ENCODE results near the gene SELENOW. TPM values are rescaled to one million over a fixed set of nuclear protein-coding genes. Genes with fewer than 3 reads are reported as not detected.
A peak's percentile ranks its signal among the peaks of the same experiment; 100 is the strongest.
"Not testable (repeated sequence)": the region's sequence is repeated elsewhere in the genome, so short reads cannot be mapped to it uniquely, and the experiment has no call there.

Gene SELENOW
- total and polyA plus RNA-seq, 8 donors: 161 to 596 (median 225) TPM

DNA sequence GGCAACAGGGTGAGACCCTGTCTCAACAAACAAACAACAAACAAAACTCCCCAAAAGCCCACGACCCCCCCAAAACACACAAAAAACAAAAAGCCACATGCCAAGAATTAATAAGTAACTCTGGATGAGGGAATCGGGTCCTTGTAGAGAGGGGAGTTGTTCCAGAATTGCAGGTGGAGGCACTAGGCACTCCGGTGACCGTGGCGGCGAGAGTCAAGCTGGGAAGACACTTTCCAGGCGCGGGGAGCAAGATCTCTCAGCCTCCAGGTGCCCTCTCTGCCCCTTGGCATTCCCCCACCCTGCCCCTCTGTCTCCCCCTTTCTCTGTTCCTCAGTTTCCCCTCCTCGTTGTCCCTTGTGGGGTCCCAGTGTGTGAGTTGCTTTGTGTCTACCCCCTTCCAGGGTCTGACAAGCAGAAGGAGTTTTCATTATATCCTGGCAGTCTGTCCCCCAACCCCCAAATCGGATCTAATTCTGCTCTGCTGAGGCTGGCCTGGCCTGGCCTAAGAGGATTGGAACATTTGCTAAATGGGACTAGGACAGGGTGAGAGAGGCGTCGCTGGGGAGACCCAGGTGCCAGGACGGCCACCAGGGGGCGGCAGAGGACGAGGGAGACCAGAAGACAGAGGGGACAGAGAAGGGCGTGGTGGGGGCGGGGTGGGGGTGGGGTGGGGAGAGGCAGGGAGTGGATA, 34.9 kb downstream of the SELENOW start:
- Histone ChIP-seq H3K9me3 (no peaks in the 10 kb centered on the region), H3K4me1 (no peaks in the 10 kb centered on the region), H3K36me3 (no peaks in the 10 kb centered on the region), H3K27me3 (peaks cover 0 to 16% of the 10 kb centered on the region in 2 donors), H3K4me3 (no peak overlapping the region), H3K27ac (no peak overlapping the region)
- intact Hi-C loops (cut with DNase I): no loop called here
- TF ChIP-seq, protein P1, sequence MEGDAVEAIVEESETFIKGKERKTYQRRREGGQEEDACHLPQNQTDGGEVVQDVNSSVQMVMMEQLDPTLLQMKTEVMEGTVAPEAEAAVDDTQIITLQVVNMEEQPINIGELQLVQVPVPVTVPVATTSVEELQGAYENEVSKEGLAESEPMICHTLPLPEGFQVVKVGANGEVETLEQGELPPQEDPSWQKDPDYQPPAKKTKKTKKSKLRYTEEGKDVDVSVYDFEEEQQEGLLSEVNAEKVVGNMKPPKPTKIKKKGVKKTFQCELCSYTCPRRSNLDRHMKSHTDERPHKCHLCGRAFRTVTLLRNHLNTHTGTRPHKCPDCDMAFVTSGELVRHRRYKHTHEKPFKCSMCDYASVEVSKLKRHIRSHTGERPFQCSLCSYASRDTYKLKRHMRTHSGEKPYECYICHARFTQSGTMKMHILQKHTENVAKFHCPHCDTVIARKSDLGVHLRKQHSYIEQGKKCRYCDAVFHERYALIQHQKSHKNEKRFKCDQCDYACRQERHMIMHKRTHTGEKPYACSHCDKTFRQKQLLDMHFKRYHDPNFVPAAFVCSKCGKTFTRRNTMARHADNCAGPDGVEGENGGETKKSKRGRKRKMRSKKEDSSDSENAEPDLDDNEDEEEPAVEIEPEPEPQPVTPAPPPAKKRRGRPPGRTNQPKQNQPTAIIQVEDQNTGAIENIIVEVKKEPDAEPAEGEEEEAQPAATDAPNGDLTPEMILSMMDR (IDR thresholded peaks at IDR 0.05): peak; percentile 33 to 60
- DNase-seq (peak; percentile 18 to 95 (median 68)), ATAC-seq (peak; percentile 95)

DNA sequence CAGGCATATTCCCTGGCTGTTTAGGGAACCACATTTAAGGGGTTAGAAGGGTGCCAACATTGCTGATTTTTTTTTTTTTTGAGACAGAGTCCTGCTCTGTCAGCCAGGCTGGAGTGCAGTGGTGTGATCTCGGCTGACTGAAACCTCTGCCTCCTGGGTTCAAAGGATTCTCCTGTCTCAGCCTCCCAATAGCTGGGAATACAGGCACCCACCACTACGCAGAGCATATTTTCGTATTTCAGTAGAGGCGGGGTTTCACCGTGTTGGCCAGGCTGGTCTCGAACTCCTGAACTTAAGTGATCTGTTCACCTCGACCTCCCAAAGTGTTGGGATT, 35.5 kb downstream of the SELENOW start:
- TF ChIP-seq, protein P1 (IDR thresholded peaks at IDR 0.05): no peak
- ATAC-seq: no peak

DNA sequence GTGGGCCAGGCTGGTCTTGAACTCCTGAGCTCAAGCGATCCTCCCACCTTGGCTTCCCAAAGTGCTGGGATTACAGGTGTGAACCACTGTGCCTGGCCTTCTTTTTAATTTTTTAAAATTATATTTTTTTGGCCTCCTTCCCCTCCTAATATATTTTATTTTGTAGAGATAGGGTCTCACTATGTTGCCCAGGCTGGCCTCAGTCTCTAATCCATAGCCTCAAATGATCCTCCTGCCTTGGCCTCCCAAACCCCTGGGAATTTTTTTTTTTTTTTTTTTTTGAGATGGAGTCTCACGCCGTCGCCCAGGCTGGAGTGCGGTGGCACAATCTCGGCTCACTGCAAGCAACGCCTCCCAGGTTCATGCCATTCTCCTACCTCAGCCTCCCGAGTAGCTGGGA, 37.8 kb downstream of the SELENOW start:
- intact Hi-C loops (cut with DNase I); H3K36me3 ChIP-seq; DNase-seq; H3K4me1 ChIP-seq; H3K4me3 ChIP-seq; ATAC-seq; H3K27ac ChIP-seq; H3K9me3 ChIP-seq: not testable (repeated sequence)
- peaks cover 0 to 43% of the 10 kb centered on the region in 2 donors for H3K27me3 ChIP-seq

More for the DNA sequence above, 35.5 kb downstream of the SELENOW start:
- Histone ChIP-seq H3K36me3 (no peaks in the 10 kb centered on the region), H3K4me1 (no peaks in the 10 kb centered on the region), H3K27ac (no peak overlapping the region), H3K9me3 (no peaks in the 10 kb centered on the region), H3K27me3 (peaks cover 0 to 20% of the 10 kb centered on the region in 2 donors), H3K4me3 (no peak overlapping the region)
- intact Hi-C loops (cut with DNase I): no loop called here
- no peak for DNase-seq

DNA sequence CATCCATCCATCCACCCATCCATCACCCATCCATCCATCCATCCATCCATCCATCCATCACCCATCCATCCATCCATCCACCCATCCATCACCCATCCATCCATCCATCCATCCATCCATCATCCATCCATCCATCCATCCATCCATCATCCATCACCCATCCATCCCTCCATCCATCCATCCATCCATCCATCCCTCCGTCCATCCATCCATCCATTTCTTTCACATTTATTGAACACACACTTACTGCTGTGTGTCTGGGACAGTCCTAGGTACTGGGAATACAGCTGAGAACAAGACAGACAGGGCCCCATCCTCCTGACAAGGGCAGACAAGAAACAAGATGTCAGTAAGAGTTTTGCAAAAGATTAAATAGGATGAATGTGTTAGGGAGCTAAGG, 39.7 kb downstream of the SELENOW start:
- H3K4me3 ChIP-seq; H3K4me1 ChIP-seq; H3K36me3 ChIP-seq; DNase-seq; ATAC-seq; intact Hi-C loops (cut with DNase I); H3K27ac ChIP-seq; H3K9me3 ChIP-seq: not testable (repeated sequence)
- peaks cover 0 to 60% of the 10 kb centered on the region in 2 donors for H3K27me3 ChIP-seq

DNA sequence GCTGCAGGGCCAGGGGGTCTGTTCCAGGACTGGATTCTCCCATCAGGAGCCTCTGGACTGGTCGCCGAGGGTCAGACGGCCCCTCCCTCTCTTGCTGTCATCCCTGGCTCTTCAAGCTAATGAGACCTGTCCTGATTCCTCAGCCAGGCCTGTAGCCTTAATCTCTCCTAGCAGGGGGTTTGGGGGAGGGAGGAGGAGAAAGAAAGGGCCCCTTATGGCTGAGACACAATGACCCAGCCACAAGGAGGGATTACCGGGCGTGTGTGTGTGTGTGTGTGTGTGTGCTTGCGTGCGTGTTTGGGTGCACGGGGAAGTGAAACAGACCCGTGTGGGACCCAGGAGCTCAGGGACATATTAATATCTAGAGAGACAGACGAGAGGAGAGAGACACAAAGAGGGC, 41.4 kb downstream of the SELENOW start:
- Histone ChIP-seq H3K4me1 (no peaks in the 10 kb centered on the region), H3K4me3 (no peak overlapping the region), H3K36me3 (no peaks in the 10 kb centered on the region), H3K9me3 (no peaks in the 10 kb centered on the region), H3K27ac (no peak overlapping the region), H3K27me3 (peaks cover 0 to 56% of the 10 kb centered on the region in 2 donors)
- no peak for ATAC-seq
- intact Hi-C loops (cut with DNase I): no loop called here
- DNase-seq: no peak
- TF ChIP-seq, protein P1 (IDR thresholded peaks at IDR 0.05): no peak

DNA sequence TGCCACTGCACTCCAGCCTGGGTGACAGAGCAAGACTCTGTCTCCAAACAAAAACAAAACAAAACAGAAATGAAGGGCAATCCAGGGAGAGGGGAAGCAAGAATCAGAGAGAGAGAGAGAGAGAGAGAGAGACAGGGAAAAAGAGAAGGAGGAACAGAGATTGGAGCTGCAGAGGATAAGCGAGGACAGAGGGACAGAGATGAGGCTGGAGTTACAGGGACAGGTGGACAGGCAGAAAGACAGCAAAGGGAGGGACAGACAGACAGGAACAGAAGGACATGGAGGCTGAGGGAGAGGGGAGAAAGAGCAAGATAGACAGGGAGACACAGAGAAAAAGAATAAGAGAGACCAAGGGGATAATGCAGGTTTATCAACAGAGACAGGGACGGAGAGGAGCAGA, 41.9 kb downstream of the SELENOW start:
- Histone ChIP-seq H3K36me3 (no peaks in the 10 kb centered on the region), H3K4me1 (no peaks in the 10 kb centered on the region), H3K4me3 (no peak overlapping the region), H3K27ac (no peak overlapping the region), H3K9me3 (no peaks in the 10 kb centered on the region), H3K27me3 (peaks cover 0 to 56% of the 10 kb centered on the region in 2 donors)
- no peak for DNase-seq
- TF ChIP-seq, protein P1 (IDR thresholded peaks at IDR 0.05): no peak
- intact Hi-C loops (cut with DNase I): no loop called here
- no peak for ATAC-seq
